Fibroblast of skin of right quadriceps (primary cell): ENCODE results near the gene SPAG17.

Source experiments
- DNase-seq: peaks from one replicate; pipeline ENCODE4 v3.0.0-alpha.2; 2013

The SPAG17 gene

GRCh38 chr1:118185084-118185832 is at the start of gene SPAG17:
SPAG17 (minus strand) TSS chr1:118185228; CDS start chr1:118185157, 71 bp downstream.
- peak; percentile 80 for DNase-seq

- no peak for DNase-seq
These were observed 40.4 kb upstream of the SPAG17 start for GRCh38 chr1:118225471-118225870.

GRCh38 chr1:118223426-118223825 is 38.4 kb upstream of the SPAG17 start:
- DNase-seq: peak; percentile 57

GRCh38 chr1:118219438-118219837 is 34.4 kb upstream of the SPAG17 start:
- DNase-seq: no peak

- peak; percentile 47 for DNase-seq
These were observed 32.3 kb upstream of the SPAG17 start for GRCh38 chr1:118217141-118217838.

- no peak for DNase-seq
These were observed 29.8 kb upstream of the SPAG17 start for GRCh38 chr1:118214866-118215265.

GRCh38 chr1:118210723-118211110 is 25.7 kb upstream of the SPAG17 start:
- no peak for DNase-seq

GRCh38 chr1:118210051-118210722 is 25.2 kb upstream of the SPAG17 start:
- no peak for DNase-seq

GRCh38 chr1:118209648-118210047 is 24.6 kb upstream of the SPAG17 start:
- DNase-seq: no peak

- no peak for DNase-seq
These were observed 21.9 kb upstream of the SPAG17 start for GRCh38 chr1:118206966-118207365.

GRCh38 chr1:118204648-118205047 is 19.6 kb upstream of the SPAG17 start:
- peak; percentile 51 for DNase-seq

GRCh38 chr1:118204105-118204504 is 19.1 kb upstream of the SPAG17 start:
- peak; percentile 58 for DNase-seq

- no peak for DNase-seq
These were observed 17.1 kb upstream of the SPAG17 start for GRCh38 chr1:118202076-118202608.

- DNase-seq: no peak
These were observed 16.5 kb upstream of the SPAG17 start for GRCh38 chr1:118201524-118201923.

GRCh38 chr1:118200836-118201235 is 15.8 kb upstream of the SPAG17 start:
- DNase-seq: no peak

- DNase-seq: peak; percentile 46
These were observed 5.5 kb upstream of the SPAG17 start for GRCh38 chr1:118190561-118190960.

- DNase-seq: no peak
These were observed 4.5 kb upstream of the SPAG17 start for GRCh38 chr1:118189564-118189963.

- no peak for DNase-seq
These were observed 3.4 kb upstream of the SPAG17 start for GRCh38 chr1:118188411-118188810.

- DNase-seq: no peak
These were observed 998 bp upstream of the SPAG17 start for GRCh38 chr1:118186026-118186425.

- peak; percentile 8 for DNase-seq
These were observed 317 bp downstream of the SPAG17 start for GRCh38 chr1:118184739-118185083.

GRCh38 chr1:118183586-118183985 is 1.4 kb downstream of the SPAG17 start:
- DNase-seq: no peak

- no peak for DNase-seq
These were observed 7.0 kb downstream of the SPAG17 start for GRCh38 chr1:118177998-118178397.

GRCh38 chr1:118169016-118169415 is 16.0 kb downstream of the SPAG17 start:
- no peak for DNase-seq

GRCh38 chr1:118160806-118161205 is 24.2 kb downstream of the SPAG17 start:
- peak; percentile 66 for DNase-seq
